T-helper 17 cell (primary cell): ENCODE measurements around the gene UROC1. TPM values are rescaled to one million over a fixed set of nuclear protein-coding genes. Genes with fewer than 3 reads are reported as not detected.
"Not testable (repeated sequence)": the region's sequence is repeated elsewhere in the genome, so short reads cannot be mapped to it uniquely, and the experiment has no call there.

Source experiments
- ATAC-seq: fragments of 150-1000 bp; cut with Tn5 transposase; 2 replicates; pipeline ENCODE4 v1.10.0; 2021; ENCODE audit warnings: mild to moderate bottlenecking, moderate library complexity
- DNase-seq, 3 donors: peaks; one replicate each; pipeline versions ENCODE4 v3.0.0 to v3.0.0-alpha.2; 2020 to 2021
- H3K9me3 ChIP-seq: one replicate; pipeline ENCODE4 v1.7.0; 2013; ENCODE audit warnings: low read length, mild to moderate bottlenecking; ENCODE audit not compliant: control insufficient read depth, poor library complexity, severe bottlenecking
- H3K27ac Mint-ChIP-seq: one replicate; pipeline ENCODE4 v1.8.0; 2022; ENCODE audit warnings: mild to moderate bottlenecking, moderate library complexity, mixed read lengths
- H3K27me3 Mint-ChIP-seq: one replicate; pipeline ENCODE4 v1.8.0; 2022; ENCODE audit warnings: mixed read lengths
- H3K36me3 Mint-ChIP-seq: one replicate; pipeline ENCODE4 v1.8.0; 2022; ENCODE audit warnings: low read depth, mixed read lengths
- H3K4me1 Mint-ChIP-seq: one replicate; pipeline ENCODE4 v1.8.0; 2022; ENCODE audit warnings: mild to moderate bottlenecking, mixed read lengths
- H3K4me3 Mint-ChIP-seq: one replicate; pipeline ENCODE4 v1.8.0; 2022; ENCODE audit warnings: mild to moderate bottlenecking, moderate library complexity, mixed read lengths
- total RNA-seq, 4 donors: library from RNA in 2 of 4; stranded (reverse) in 2 of 4; gene quantifications; one replicate each; pipeline ENCODE4 v1.2.3 and lab custom pipeline; 2022 to 2026

UROC1 gene
- total RNA-seq, 2 donors from 2014 or later = not detected

DNA sequence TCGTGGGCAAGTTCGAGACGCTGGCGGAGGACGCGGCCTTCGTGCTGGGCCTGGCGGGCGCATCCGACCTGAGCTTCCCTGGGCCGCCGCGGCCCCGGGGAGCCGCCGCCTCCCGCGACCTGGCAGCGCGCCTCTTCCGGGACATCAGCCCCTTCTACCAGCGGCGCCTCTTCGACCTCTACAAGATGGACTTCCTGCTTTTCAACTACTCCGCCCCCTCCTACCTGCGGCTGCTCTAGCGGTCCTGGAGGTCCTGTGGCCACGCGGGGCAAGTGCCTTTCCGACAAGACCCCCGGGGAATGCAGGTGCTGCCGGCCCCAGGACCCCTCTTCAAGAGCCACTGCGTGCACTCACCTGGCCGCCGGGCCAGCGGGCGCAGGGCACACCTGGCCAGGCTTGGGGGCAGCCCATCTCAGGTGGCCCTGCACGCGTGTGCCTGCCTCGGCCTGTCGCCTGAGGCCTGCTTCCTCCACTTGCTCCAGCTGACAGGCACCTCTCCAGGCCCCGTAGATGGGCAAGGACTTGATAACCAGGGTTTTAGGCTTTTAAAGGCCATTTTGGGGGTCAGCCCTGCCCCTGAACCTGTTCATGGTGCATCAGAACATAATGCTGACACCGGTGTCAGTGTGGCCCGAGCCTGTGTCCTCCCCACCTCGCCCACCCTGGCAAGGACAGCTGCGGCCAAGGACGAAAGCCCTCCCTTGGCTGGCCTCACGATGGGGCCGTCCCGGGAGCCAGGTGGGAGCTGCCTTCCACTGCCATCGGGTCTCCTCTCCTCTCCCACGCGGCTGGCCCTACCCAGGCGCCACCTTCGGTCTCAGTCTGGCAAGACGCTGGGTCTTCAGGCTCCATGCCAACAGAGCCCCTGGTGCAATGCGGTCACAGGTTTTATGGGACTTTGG is 25.0 kb upstream of the UROC1 start:
- no peak for ATAC-seq
- H3K9me3 ChIP-seq = no peaks in the 10 kb centered on the region
- peak in 1 of 3 donors; percentile 3 for DNase-seq
- no peak overlapping the region for H3K4me3 Mint-ChIP-seq
- H3K36me3 Mint-ChIP-seq = no peaks in the 10 kb centered on the region
- H3K27me3 Mint-ChIP-seq = peaks cover 14% of the 10 kb centered on the region
- H3K27ac Mint-ChIP-seq = no peak overlapping the region
- H3K4me1 Mint-ChIP-seq = peaks cover 2% of the 10 kb centered on the region

DNA sequence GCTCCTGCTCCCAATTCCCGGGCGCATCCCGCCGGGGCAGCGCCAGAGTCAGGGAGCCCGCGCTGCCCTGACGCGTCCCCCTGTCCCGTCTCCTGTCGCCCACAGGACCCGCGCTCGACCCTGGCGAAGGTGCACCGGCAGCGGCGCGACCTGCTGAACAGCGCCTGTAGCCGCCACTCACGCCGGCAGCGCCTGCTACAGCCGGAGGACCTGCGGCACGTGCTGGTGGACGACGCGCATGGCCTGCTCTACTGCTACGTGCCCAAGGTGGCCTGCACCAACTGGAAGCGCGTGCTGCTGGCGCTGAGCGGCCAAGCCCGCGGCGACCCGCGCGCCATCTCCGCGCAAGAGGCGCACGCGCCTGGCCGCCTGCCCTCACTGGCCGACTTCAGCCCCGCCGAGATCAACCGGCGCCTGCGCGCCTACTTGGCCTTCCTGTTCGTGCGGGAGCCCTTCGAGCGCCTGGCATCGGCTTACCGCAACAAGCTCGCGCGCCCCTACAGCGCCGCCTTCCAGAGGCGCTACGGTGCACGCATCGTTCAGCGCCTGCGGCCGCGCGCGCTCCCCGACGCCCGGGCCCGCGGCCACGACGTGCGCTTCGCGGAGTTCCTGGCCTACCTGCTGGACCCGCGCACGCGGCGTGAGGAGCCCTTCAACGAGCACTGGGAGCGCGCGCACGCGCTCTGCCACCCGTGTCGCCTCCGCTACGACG is 24.2 kb upstream of the UROC1 start:
- H3K9me3 ChIP-seq = no peaks in the 10 kb centered on the region
- no peaks in the 10 kb centered on the region for H3K36me3 Mint-ChIP-seq
- peaks cover 2% of the 10 kb centered on the region for H3K4me1 Mint-ChIP-seq
- peaks cover 11% of the 10 kb centered on the region for H3K27me3 Mint-ChIP-seq
- no peak for ATAC-seq
- no peak overlapping the region for H3K4me3 Mint-ChIP-seq
- no peak overlapping the region for H3K27ac Mint-ChIP-seq
- DNase-seq = peak in 2 of 3 donors; percentile 7

DNA sequence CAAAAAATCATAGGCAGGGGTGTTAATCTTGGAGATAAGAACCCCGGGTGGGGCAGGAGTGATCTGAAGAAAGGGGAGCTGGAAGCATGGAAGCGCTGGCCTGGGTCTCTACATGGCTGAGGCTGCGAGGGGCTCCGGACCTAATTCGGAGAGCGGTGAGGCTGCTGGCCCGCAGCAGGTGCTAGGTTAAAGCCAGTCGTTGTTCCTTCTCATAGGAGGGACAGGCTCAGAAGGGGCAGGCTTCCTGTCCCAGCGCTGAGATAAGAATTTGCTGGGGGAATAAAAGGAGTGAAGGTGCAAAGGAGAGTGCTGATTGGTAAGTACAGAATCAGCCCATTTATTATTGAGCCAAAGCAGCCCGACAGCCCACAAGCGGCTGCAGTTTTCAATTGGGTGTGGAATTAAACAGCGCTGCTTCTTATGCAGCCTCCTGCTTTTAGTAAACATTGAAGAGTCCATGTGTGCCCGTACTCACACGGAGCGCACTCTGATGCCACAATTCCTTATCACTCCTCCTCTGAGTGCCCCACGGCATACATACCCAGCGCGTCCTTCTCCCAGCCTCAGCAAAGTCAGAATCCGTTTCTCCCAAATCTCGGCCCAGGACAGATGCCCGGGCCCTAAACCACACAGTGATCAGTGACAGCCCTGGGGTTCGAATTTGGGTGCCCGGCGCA is 23.5 kb upstream of the UROC1 start:
- H3K27me3 Mint-ChIP-seq = peaks cover 11% of the 10 kb centered on the region
- H3K9me3 ChIP-seq = no peaks in the 10 kb centered on the region
- no peak for ATAC-seq

DNA sequence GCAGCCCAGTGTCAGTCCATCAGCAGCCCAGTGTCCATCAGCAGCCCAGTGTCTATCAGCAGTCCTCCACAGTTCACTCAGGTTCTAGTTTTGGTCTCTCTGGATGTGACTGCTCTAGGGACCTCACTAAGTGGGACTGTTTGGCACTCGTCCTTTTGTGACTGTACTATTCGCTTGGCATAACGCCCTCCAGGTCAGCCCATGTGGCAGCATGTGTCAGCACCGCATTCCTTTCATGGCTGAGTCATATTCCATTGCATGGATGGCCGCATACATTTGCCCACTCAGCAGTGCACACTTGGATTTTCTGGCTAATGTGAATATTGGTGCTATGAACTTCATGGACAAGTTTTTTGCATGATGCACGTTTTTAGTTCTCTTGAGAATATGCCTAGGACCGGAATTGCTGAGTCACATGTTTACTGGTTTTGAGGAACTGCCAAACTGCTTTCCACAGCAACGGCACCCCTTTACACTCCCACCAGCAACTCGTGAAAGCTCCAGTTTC is 22.8 kb upstream of the UROC1 start:
- H3K27me3 Mint-ChIP-seq = peaks cover 16% of the 10 kb centered on the region
- DNase-seq (peak in 1 of 3 donors; percentile 1), ATAC-seq (no peak)
- H3K27ac Mint-ChIP-seq = no peak overlapping the region
- H3K9me3 ChIP-seq = no peaks in the 10 kb centered on the region
- peaks cover 2% of the 10 kb centered on the region for H3K4me1 Mint-ChIP-seq
- no peaks in the 10 kb centered on the region for H3K36me3 Mint-ChIP-seq
- no peak overlapping the region for H3K4me3 Mint-ChIP-seq

More for the DNA sequence above, 23.5 kb upstream of the UROC1 start:
- Mint-ChIP-seq H3K36me3 (no peaks in the 10 kb centered on the region), H3K27ac (no peak overlapping the region), H3K4me3 (no peak overlapping the region), H3K4me1 (peaks cover 2% of the 10 kb centered on the region)
- no peak for DNase-seq

DNA sequence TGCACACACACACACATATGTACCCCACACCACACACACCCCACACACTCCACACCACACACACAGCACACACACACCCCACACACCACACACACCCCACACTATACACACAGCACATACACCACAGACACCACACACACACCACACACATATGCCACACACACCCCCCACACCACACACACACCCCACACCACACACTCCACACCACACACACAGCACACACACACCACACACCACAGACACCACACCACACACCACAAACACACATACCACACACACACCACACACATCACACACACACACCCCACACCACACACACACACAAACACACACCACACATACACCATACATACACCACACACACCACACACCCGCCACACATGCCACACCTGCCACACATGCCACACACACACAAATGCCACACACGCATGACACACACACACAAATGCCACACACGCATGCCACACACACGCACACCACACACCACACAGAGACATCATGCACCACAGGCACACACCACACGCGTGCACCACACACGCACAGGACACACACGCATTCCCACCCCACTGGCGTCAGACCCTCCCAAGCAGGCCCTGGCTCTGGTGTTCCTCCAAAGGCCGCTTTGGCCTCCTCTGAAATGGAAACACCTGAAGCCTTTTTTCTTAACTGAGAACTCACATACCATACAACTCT is 22.1 kb upstream of the UROC1 start:
- H3K27ac Mint-ChIP-seq = no peak overlapping the region
- no peak for ATAC-seq
- no peak for DNase-seq

DNA sequence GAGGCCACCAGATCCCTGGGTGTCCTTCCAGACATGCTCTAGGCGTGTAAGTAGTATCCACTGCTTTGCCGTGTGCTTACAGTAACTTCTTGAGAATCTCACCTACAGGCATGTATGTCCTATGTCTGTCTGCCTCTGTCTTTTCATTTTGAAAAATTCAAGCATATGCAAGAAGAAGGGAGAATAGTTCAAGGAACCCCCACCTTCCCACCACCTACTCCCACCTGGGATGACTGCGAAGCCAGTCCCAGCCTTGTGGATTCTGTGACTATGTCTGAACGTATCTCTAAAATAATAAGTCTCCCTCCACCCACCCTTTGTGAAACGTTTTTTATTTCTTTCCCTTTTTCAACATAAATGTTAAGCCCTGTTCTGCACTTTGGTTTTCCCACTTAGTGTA is 21.4 kb upstream of the UROC1 start:
- Mint-ChIP-seq H3K36me3 (no peaks in the 10 kb centered on the region), H3K4me3 (no peak overlapping the region), H3K27me3 (peaks cover 31% of the 10 kb centered on the region), H3K27ac (no peak overlapping the region), H3K4me1 (peaks cover 2% of the 10 kb centered on the region)
- H3K9me3 ChIP-seq = no peaks in the 10 kb centered on the region
- DNase-seq (no peak), ATAC-seq (no peak)

More for the DNA sequence above, 22.1 kb upstream of the UROC1 start:
- no peak overlapping the region for H3K4me3 Mint-ChIP-seq
- H3K4me1 Mint-ChIP-seq = peaks cover 2% of the 10 kb centered on the region
- no peaks in the 10 kb centered on the region for H3K36me3 Mint-ChIP-seq
- peaks cover 23% of the 10 kb centered on the region for H3K27me3 Mint-ChIP-seq
- H3K9me3 ChIP-seq = no peaks in the 10 kb centered on the region

DNA sequence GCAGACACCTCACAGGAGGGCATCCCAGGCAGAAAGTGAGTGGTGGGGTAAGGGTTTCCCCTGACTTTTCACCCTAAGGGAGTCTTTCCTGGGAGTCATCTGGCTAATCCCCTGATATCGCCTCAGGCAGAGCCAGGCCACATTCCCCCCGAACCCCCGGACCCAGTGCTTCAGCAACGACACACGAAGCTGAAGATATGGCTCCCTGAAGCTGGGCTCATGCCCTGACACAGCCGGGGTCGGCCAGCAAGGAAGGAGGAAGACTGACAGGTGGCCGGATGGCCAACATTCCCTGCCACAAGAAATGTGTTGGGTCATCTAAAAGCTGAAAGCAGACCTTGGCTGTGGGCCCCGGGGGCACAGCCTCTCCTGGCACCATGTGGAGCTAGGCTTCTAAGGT is 20.7 kb upstream of the UROC1 start:
- H3K36me3 Mint-ChIP-seq = no peaks in the 10 kb centered on the region
- H3K9me3 ChIP-seq = no peaks in the 10 kb centered on the region
- H3K4me3 Mint-ChIP-seq = no peak overlapping the region
- DNase-seq (no peak), ATAC-seq (no peak)
- H3K27me3 Mint-ChIP-seq = peaks cover 37% of the 10 kb centered on the region
- H3K4me1 Mint-ChIP-seq = peaks cover 2% of the 10 kb centered on the region
- H3K27ac Mint-ChIP-seq = no peak overlapping the region

DNA sequence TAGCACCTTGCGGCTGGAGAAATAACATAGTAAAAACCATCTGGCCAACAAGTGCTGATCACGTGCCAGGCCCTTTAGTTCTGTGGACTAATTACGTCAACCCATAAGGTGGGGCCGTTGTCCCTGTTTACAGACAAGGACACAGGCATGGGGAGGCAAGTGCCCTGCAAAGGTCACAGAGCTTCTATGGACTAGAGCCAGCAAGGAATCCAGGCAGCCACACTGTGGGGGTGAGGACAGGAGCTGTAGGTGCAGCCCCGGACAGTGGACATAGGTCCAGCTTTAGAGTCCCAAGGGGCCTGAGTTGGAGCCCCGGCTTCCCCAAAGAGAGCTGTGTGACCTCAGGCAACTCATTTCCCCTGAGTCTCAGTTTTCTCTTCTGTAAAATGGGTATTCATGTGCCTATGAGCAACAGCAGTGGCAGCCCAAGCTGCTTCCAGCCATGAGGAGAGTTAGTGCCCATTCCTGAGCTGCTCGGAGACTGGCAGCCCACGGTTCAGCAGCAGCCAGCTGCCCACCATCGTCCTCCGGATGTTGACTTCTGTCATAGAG is 20.2 kb upstream of the UROC1 start:
- Mint-ChIP-seq H3K36me3 (no peaks in the 10 kb centered on the region), H3K27ac (no peak overlapping the region), H3K4me1 (peaks cover 2% of the 10 kb centered on the region), H3K27me3 (peaks cover 38% of the 10 kb centered on the region), H3K4me3 (no peak overlapping the region)
- no peak for DNase-seq
- no peaks in the 10 kb centered on the region for H3K9me3 ChIP-seq
- no peak for ATAC-seq

DNA sequence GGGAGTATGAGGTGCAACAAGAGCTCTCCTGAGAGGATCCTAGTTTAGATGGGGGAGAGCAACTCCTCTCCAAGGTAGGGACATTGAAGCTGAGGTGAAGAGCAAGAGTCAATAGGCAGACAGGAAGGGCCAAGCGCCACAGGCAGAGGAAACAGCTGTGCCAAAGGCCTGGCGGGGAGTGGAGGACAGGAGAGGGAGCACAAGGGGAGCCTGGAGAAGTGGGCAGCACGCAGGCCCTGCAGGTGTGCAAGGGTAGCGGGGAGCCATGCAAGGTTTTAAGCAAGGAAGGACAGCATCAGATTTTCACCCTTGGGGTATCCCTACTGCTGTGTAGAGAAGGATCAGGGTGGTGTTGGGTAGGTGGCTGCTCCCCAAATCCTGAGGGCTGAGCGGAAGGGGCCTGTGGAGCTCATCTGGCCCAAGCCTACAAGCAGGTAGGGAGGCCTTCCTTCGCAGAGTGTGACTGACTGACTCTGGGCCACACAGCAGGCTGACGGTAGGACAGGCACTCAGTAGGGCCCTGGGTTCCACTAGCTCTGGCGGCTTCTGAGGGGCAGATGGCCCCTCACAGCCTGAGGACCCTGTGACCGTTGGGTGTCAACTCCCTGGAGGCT is 19.6 kb upstream of the UROC1 start:
- Mint-ChIP-seq H3K27me3 (peaks cover 38% of the 10 kb centered on the region), H3K4me3 (no peak overlapping the region), H3K27ac (no peak overlapping the region), H3K4me1 (peaks cover 2% of the 10 kb centered on the region), H3K36me3 (no peaks in the 10 kb centered on the region)
- no peak for ATAC-seq
- no peak for DNase-seq
- H3K9me3 ChIP-seq = no peaks in the 10 kb centered on the region

DNA sequence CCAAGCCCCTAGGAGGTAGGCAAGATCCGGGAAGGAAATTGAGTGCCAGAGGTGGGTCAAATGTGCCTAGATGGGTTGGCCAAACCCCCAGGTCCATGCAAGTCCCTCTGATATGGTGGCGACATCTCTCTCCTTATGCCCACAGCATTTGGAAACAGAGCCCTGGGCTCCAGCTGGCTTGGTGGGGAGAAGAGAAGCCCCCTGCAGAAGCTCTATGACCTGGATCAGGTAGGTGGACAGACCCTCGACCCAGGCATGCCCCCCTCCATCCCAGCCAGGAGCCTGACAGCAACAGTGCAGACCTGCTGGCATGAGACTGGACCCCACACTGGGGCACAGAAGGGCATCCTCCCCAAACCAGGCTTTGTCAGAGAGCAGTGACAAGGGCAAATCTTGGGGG is 18.6 kb upstream of the UROC1 start:
- no peaks in the 10 kb centered on the region for H3K9me3 ChIP-seq
- peaks cover 2% of the 10 kb centered on the region for H3K4me1 Mint-ChIP-seq
- H3K36me3 Mint-ChIP-seq = no peaks in the 10 kb centered on the region
- H3K27me3 Mint-ChIP-seq = peaks cover 38% of the 10 kb centered on the region
- DNase-seq = peak in 1 of 3 donors; percentile 4
- H3K27ac Mint-ChIP-seq = no peak overlapping the region
- H3K4me3 Mint-ChIP-seq = no peak overlapping the region
- ATAC-seq = no peak

DNA sequence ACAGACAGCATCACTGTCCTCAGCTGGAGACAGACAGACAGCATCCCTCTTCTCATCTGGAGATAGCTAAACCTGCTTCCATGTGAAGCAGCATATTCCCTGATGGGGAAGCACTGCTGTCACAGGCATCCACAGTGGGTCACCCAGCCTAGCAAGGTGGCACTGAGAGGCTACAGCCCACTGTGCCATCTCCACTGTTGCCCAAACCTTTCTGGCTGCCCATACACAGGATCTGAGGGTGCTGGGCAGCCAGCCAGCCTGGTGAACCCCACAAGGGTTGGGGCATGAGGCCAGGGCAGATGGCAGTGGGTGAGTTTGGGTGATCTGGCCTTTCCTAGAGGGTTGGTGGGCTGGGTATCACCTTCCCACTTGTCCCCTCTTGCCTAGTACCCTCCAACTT is 18.1 kb upstream of the UROC1 start:
- no peaks in the 10 kb centered on the region for H3K9me3 ChIP-seq
- ATAC-seq (no peak), DNase-seq (no peak)
- Mint-ChIP-seq H3K27me3 (peaks cover 38% of the 10 kb centered on the region), H3K4me1 (peaks cover 2% of the 10 kb centered on the region), H3K4me3 (no peak overlapping the region), H3K27ac (no peak overlapping the region), H3K36me3 (no peaks in the 10 kb centered on the region)

DNA sequence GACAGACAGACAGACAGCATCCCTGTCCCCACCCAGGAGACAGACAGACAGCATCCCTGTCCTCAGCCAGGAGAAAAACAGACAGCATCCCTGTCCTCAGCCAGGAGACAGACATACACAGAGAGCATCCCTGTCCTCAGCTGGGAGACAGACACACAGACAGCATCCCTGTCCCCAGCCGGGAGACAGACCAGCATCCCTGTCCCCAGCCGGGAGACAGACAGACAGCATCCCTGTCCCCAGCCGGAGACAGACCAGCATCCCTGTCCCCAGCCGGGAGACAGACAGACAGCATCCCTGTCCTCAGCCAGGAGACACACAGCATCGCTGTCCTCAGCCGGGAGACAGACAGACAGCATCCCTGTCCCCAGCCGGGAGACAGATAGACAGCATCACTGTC is 17.1 kb upstream of the UROC1 start:
- H3K36me3 Mint-ChIP-seq, ATAC-seq, H3K4me3 Mint-ChIP-seq, DNase-seq, H3K4me1 Mint-ChIP-seq, H3K9me3 ChIP-seq: not testable (repeated sequence)
- Mint-ChIP-seq H3K27me3 (peaks cover 33% of the 10 kb centered on the region), H3K27ac (peak overlapping the region; percentile 59)
